HCT116 (cell line): ENCODE data around the gene NEURL3. TPM values are rescaled to one million over a fixed set of nuclear protein-coding genes. Genes with fewer than 3 reads are reported as not detected.

Experiments used
- ATAC-seq: fragments of 200-7000 bp; cut with Tn5 transposase; 2 replicates; pipeline ENCODE4 v1.9.1; 2020; ENCODE audit warnings: mild to moderate bottlenecking, moderate library complexity
- BruUV-seq: library from RNA; stranded (reverse); fragments of 400-500 nt; replicated peaks from 2 replicates; lab custom pipeline; 2021; lab: Mats Ljungman, UMichigan
- CTCF ChIA-PET: fragments of 300-600 bp; sonication (Branson Sonifier 250); formaldehyde crosslinking; loops from one replicate; lab custom pipeline; 2021; ENCODE audit warnings: antibody characterized with exemption; lab: Charles Lee
- POLR2A ChIA-PET: fragments of 300-600, 350-600 bp; sonication (Branson Sonifier 250); formaldehyde crosslinking; loops from one replicate; lab custom pipeline; 2021; ENCODE audit warnings: antibody characterized with exemption; lab: Charles Lee
- RAD21 ChIA-PET, 2 experiments: fragments of 300-600 bp; sonication (Branson Sonifier 250); formaldehyde crosslinking; loops; one replicate each; lab custom pipeline; 2023; ENCODE audit warnings: low total read pairs in 2 of 2; ENCODE audit not compliant: uncharacterized antibody in 2 of 2, unreplicated experiment in 2 of 2, low non-redundant PET in 1 of 2; lab: Charles Lee
- DNase-seq: peaks from one replicate; pipeline ENCODE4 v3.0.0-alpha.2; 2010; ENCODE audit warnings: low read depth, low spot score
- H2AFZ ChIP-seq: fragments of 200-600 bp; shearing (Covaris generic), sonication (generic); 2 replicates; pipeline ENCODE4 v1.6.1; 2017; ENCODE audit warnings: low read depth, mixed run types, mixed read lengths, antibody characterized with exemption, low read length; ENCODE audit not compliant: poor library complexity, severe bottlenecking
- H3K27ac ChIP-seq: 2 replicates; pipeline ENCODE4 v1.5.1; 2012; ENCODE audit warnings: low read depth, low read length
- H3K27me3 ChIP-seq: fragments of 200-600 bp; sonication (generic); 2 replicates; pipeline ENCODE4 v1.6.1; 2016; ENCODE audit warnings: mixed run types, low read length, mixed read lengths; ENCODE audit not compliant: insufficient read depth
- H3K36me3 ChIP-seq, 2 experiments: fragments of 200-500 bp in 1 of 2; fragments of 200-600 bp in 1 of 2; sonication (Bioruptor generic) in 1 of 2; sonication (generic) in 1 of 2; 2 replicates each; pipeline versions ENCODE4 v1.5.1 to v1.6.1; 2014 to 2016; ENCODE audit warnings: low read length in 2 of 2, inconsistent platforms in 1 of 2, mixed read lengths in 1 of 2, mixed run types in 1 of 2; ENCODE audit not compliant: insufficient read depth in 2 of 2, control insufficient read depth in 1 of 2
- H3K4me1 ChIP-seq, 2 experiments: fragments of 200-600 bp in 1 of 2; sonication (generic) in 1 of 2; 2 replicates each; pipeline versions ENCODE4 v1.5.1 to v1.6.1; 2012 to 2017; ENCODE audit warnings: low read length in 2 of 2, inconsistent platforms in 1 of 2, mild to moderate bottlenecking in 1 of 2, mixed read lengths in 1 of 2, mixed run types in 1 of 2, moderate library complexity in 1 of 2; ENCODE audit not compliant: insufficient read depth in 2 of 2, control insufficient read depth in 1 of 2
- H3K4me2 ChIP-seq: fragments of 200-600 bp; sonication (generic); 2 replicates; pipeline ENCODE4 v1.6.1; 2017; ENCODE audit warnings: mixed run types, low read length, mixed read lengths
- H3K4me3 ChIP-seq, 2 experiments: fragments of 200-600 bp in 1 of 2; sonication (generic) in 1 of 2; replicated peaks in 1 of 2; 2 replicates each; pipeline ENCODE4 v1.5.1; 2011 to 2016; ENCODE audit warnings: low read length in 2 of 2, control low read depth in 1 of 2, low read depth in 1 of 2, mild to moderate bottlenecking in 1 of 2, mixed read lengths in 1 of 2, mixed run types in 1 of 2
- H3K79me2 ChIP-seq: fragments of 200-600 bp; sonication (generic); 2 replicates; pipeline ENCODE4 v1.6.1; 2017; ENCODE audit warnings: mild to moderate bottlenecking, mixed run types, low read length, moderate library complexity, mixed read lengths; ENCODE audit not compliant: insufficient read depth
- H3K9ac ChIP-seq: fragments of 200-600 bp; sonication (generic); 2 replicates; pipeline ENCODE4 v1.6.1; 2016; ENCODE audit warnings: low read length, mixed read lengths
- H3K9me2 ChIP-seq: fragments of 200-600 bp; sonication (generic), shearing (Covaris generic); 2 replicates; pipeline ENCODE4 v1.6.1; 2017; ENCODE audit warnings: mixed run types, mild to moderate bottlenecking, moderate library complexity; ENCODE audit not compliant: insufficient read depth
- H3K9me3 ChIP-seq, 2 experiments: fragments of 200-500 bp in 1 of 2; fragments of 200-600 bp in 1 of 2; sonication (Bioruptor generic) in 1 of 2; sonication (generic) in 1 of 2; 2 replicates each; pipeline ENCODE4 v1.6.1; 2014 to 2017; ENCODE audit warnings: low read length in 2 of 2, mixed read lengths in 2 of 2, inconsistent platforms in 1 of 2, low read depth in 1 of 2, mild to moderate bottlenecking in 1 of 2, mixed run types in 1 of 2, moderate library complexity in 1 of 2; ENCODE audit not compliant: control insufficient read depth in 1 of 2, insufficient read depth in 1 of 2
- H4K20me1 ChIP-seq: fragments of 200-600 bp; sonication (generic), shearing (Covaris generic); 2 replicates; pipeline ENCODE4 v1.6.1; 2017; ENCODE audit warnings: mixed run types, mild to moderate bottlenecking, moderate library complexity; ENCODE audit not compliant: insufficient read depth
- CBX3 ChIP-seq: IDR thresholded peaks from 2 replicates; pipeline ENCODE4 v1.6.1; 2012; ENCODE audit warnings: low read depth
- CTCF ChIP-seq, 3 experiments: fragments of 200-600 bp in 1 of 3; sonication (generic) in 1 of 3; IDR thresholded peaks in 2 of 3; conservative IDR thresholded peaks in 1 of 3; 2 replicates each; pipeline ENCODE4 v1.5.1; 2012 to 2017; ENCODE audit warnings: low read depth in 2 of 3, low read length in 2 of 3, antibody characterized with exemption in 1 of 3, borderline replicate concordance in 1 of 3, control low read depth in 1 of 3, mild to moderate bottlenecking in 1 of 3, mixed read lengths in 1 of 3, mixed run types in 1 of 3, moderate library complexity in 1 of 3; ENCODE audit not compliant: insufficient read depth in 1 of 3
- EGR1 ChIP-seq: IDR thresholded peaks from 2 replicates; pipeline ENCODE4 v1.6.1; 2012; ENCODE audit warnings: low read depth
- ELF1 ChIP-seq: IDR thresholded peaks from 2 replicates; pipeline ENCODE4 v1.6.1; 2012; ENCODE audit warnings: low read depth, borderline replicate concordance
- POLR2A ChIP-seq: IDR thresholded peaks from 2 replicates; pipeline ENCODE4 v1.7.0; 2011; ENCODE audit warnings: borderline replicate concordance; ENCODE audit not compliant: insufficient read depth, insufficient read length; ENCODE audit errors: extremely low read depth
- RAD21 ChIP-seq: IDR thresholded peaks from 2 replicates; pipeline ENCODE4 v1.6.1; 2012; ENCODE audit warnings: low read depth, mild to moderate bottlenecking
- SP1 ChIP-seq: IDR thresholded peaks from 2 replicates; pipeline ENCODE4 v1.6.1; 2012; ENCODE audit warnings: low read depth
- YY1 ChIP-seq: IDR thresholded peaks from 2 replicates; pipeline ENCODE4 v1.6.1; 2011; ENCODE audit warnings: low read length, low read depth, moderate library complexity, mild to moderate bottlenecking; ENCODE audit not compliant: insufficient replicate concordance; ENCODE audit errors: extremely low read depth
- intact Hi-C: fragments of 100-400 bp; cut with micrococcal nuclease; formaldehyde crosslinking; loops from 2 replicates; pipeline ENCODE4 v1.10.0; 2022
- total RNA-seq: library from RNA; stranded (reverse); gene quantifications from one replicate; pipeline ENCODE4 v1.2.1, GENCODE V29; 2021; ENCODE audit not compliant: unreplicated experiment
- TF ChIP-seq, protein P1 (sequence below): IDR thresholded peaks from 2 replicates; pipeline ENCODE4 v1.6.1; 2012; ENCODE audit warnings: low read depth
- TF ChIP-seq, protein P2 (sequence below): IDR thresholded peaks from 2 replicates; pipeline ENCODE4 v1.6.1; 2012
- TF ChIP-seq, protein P3 (sequence below): IDR thresholded peaks from 2 replicates; pipeline ENCODE4 v1.6.1; 2011; ENCODE audit warnings: mild to moderate bottlenecking, low read length, moderate library complexity; ENCODE audit not compliant: insufficient replicate concordance; ENCODE audit errors: extremely low read depth

Gene NEURL3
- total RNA-seq, 1 experiment from 2014 or later: not detected

- no TSS peak for BruUV-seq
- DNase-seq: no peak
- H3K27ac ChIP-seq: no peak overlapping the region
- TF ChIP-seq ELF1: no peak
- TF ChIP-seq POLR2A: no peak
- TF ChIP-seq, protein P1, sequence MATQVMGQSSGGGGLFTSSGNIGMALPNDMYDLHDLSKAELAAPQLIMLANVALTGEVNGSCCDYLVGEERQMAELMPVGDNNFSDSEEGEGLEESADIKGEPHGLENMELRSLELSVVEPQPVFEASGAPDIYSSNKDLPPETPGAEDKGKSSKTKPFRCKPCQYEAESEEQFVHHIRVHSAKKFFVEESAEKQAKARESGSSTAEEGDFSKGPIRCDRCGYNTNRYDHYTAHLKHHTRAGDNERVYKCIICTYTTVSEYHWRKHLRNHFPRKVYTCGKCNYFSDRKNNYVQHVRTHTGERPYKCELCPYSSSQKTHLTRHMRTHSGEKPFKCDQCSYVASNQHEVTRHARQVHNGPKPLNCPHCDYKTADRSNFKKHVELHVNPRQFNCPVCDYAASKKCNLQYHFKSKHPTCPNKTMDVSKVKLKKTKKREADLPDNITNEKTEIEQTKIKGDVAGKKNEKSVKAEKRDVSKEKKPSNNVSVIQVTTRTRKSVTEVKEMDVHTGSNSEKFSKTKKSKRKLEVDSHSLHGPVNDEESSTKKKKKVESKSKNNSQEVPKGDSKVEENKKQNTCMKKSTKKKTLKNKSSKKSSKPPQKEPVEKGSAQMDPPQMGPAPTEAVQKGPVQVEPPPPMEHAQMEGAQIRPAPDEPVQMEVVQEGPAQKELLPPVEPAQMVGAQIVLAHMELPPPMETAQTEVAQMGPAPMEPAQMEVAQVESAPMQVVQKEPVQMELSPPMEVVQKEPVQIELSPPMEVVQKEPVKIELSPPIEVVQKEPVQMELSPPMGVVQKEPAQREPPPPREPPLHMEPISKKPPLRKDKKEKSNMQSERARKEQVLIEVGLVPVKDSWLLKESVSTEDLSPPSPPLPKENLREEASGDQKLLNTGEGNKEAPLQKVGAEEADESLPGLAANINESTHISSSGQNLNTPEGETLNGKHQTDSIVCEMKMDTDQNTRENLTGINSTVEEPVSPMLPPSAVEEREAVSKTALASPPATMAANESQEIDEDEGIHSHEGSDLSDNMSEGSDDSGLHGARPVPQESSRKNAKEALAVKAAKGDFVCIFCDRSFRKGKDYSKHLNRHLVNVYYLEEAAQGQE: no peak
- no peak for TF ChIP-seq SP1
- no peak for TF ChIP-seq EGR1
- TF ChIP-seq CBX3: no peak
- TF ChIP-seq, protein P2, sequence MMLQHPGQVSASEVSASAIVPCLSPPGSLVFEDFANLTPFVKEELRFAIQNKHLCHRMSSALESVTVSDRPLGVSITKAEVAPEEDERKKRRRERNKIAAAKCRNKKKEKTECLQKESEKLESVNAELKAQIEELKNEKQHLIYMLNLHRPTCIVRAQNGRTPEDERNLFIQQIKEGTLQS: no peak
- no peak for TF ChIP-seq YY1
- TF ChIP-seq RAD21: no peak
- TF ChIP-seq, protein P3, sequence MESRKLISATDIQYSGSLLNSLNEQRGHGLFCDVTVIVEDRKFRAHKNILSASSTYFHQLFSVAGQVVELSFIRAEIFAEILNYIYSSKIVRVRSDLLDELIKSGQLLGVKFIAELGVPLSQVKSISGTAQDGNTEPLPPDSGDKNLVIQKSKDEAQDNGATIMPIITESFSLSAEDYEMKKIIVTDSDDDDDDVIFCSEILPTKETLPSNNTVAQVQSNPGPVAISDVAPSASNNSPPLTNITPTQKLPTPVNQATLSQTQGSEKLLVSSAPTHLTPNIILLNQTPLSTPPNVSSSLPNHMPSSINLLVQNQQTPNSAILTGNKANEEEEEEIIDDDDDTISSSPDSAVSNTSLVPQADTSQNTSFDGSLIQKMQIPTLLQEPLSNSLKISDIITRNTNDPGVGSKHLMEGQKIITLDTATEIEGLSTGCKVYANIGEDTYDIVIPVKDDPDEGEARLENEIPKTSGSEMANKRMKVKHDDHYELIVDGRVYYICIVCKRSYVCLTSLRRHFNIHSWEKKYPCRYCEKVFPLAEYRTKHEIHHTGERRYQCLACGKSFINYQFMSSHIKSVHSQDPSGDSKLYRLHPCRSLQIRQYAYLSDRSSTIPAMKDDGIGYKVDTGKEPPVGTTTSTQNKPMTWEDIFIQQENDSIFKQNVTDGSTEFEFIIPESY: no peak
- no peak for TF ChIP-seq CTCF (IDR thresholded peaks at IDR 0.05 in 2 of 3, conservative IDR thresholded peaks at IDR 0.05 in 1 of 3; ENCODE audit: borderline replicate concordance in 1 of 3, insufficient read depth in 1 of 3, low read depth in 2 of 3, low read length in 2 of 3)
- ATAC-seq: no peak; the same call in 1 of the 2 replicates
- CTCF ChIA-PET: no interaction called here
- H3K9me3 ChIP-seq: no peaks in the 10 kb centered on the region; a peak in 1 of 4 replicates
- RAD21 ChIA-PET: no interaction called here
- no peak overlapping the region for H3K4me3 ChIP-seq
- H4K20me1 ChIP-seq: no peaks in the 10 kb centered on the region
- H3K4me1 ChIP-seq: peaks cover 0 to 2% of the 10 kb centered on the region in 2 experiments; a peak in 1 of 4 replicates
- POLR2A ChIA-PET: no interaction called here
- H3K36me3 ChIP-seq: no peaks in the 10 kb centered on the region
- no peaks in the 10 kb centered on the region for H3K9me2 ChIP-seq
- H3K79me2 ChIP-seq: no peaks in the 10 kb centered on the region
- no peak overlapping the region for H2AFZ ChIP-seq
- no peaks in the 10 kb centered on the region for H3K27me3 ChIP-seq
- H3K4me2 ChIP-seq: no peak overlapping the region
- intact Hi-C loops: no loop called here
- no peak overlapping the region for H3K9ac ChIP-seq
Observed at GRCh38 chr2:96485751-96486651, 19.2 kb downstream of the NEURL3 start.
